SK-N-SH (cell line): ENCODE data around the gene PLB1. TPM values are rescaled to one million over a fixed set of nuclear protein-coding genes. Genes with fewer than 3 reads are reported as not detected.

ENCODE experiments used
- CTCF ChIA-PET: fragments of 300-600, 350-600 bp; formaldehyde crosslinking; extraction: SDS; loops from one replicate; lab custom pipeline; 2021; lab: Yijun Ruan, JAX
- POLR2A ChIA-PET: fragments of 350-600 bp; sonication (Branson Sonifier 250); formaldehyde crosslinking; extraction: SDS; loops from one replicate; lab custom pipeline; 2020; ENCODE audit warnings: antibody characterized with exemption, inconsistent platforms; lab: Yijun Ruan, JAX
- DNase-seq: peaks from one replicate; pipeline ENCODE4 v3.0.0; 2012
- H2AFZ ChIP-seq: fragments of 200-600 bp; sonication (generic); 2 replicates; pipeline ENCODE4 v1.8.1; 2016; ENCODE audit warnings: antibody characterized with exemption, mild to moderate bottlenecking, low read depth
- H3F3A ChIP-seq: fragments of 200-600 bp; sonication (generic); replicated peaks from 2 replicates; pipeline ENCODE3; 2016; ENCODE audit warnings: antibody characterized with exemption, mild to moderate bottlenecking; ENCODE audit not compliant: insufficient read depth
- H3K27ac ChIP-seq, 2 experiments: fragments of 200-500 bp in 1 of 2; fragments of 200-600 bp in 1 of 2; sonication (Bioruptor generic) in 1 of 2; sonication (generic), shearing (Covaris generic) in 1 of 2; 2 replicates each; pipeline versions ENCODE4 v1.5.1 to v1.6.1; 2014 to 2016; ENCODE audit warnings: low read depth in 2 of 2, inconsistent platforms in 1 of 2, low read length in 1 of 2, mild to moderate bottlenecking in 1 of 2, mixed read lengths in 1 of 2
- H3K27me3 ChIP-seq: fragments of 200-600 bp; sonication (generic), shearing (Covaris generic); 2 replicates; pipeline ENCODE4 v1.6.1; 2016; ENCODE audit warnings: mixed run types; ENCODE audit not compliant: insufficient read depth
- H3K36me3 ChIP-seq, 2 experiments: fragments of 200-500 bp in 1 of 2; fragments of 200-600 bp in 1 of 2; sonication (Bioruptor generic) in 1 of 2; sonication (generic) in 1 of 2; replicated peaks in 1 of 2; 2 replicates each; pipeline versions ENCODE3 to v1.5.1; 2014 to 2016; ENCODE audit warnings: low read length in 1 of 2, mild to moderate bottlenecking in 1 of 2; ENCODE audit not compliant: insufficient read depth in 2 of 2, control insufficient read depth in 1 of 2
- H3K4me1 ChIP-seq, 2 experiments: fragments of 200-500 bp in 1 of 2; fragments of 200-600 bp in 1 of 2; sonication (Bioruptor generic) in 1 of 2; sonication (generic), shearing (Covaris generic) in 1 of 2; 2 replicates each; pipeline versions ENCODE4 v1.5.1 to v1.6.1; 2014 to 2016; ENCODE audit warnings: low read depth in 1 of 2, low read length in 1 of 2, mixed run types in 1 of 2; ENCODE audit not compliant: insufficient read depth in 2 of 2, control insufficient read depth in 1 of 2
- H3K4me2 ChIP-seq: fragments of 200-600 bp; sonication (generic), shearing (Covaris generic); 2 replicates; pipeline ENCODE4 v1.6.1; 2017; ENCODE audit warnings: mixed run types
- H3K4me3 ChIP-seq, 2 experiments: fragments of 200-500 bp in 1 of 2; fragments of 200-600 bp in 1 of 2; sonication (Bioruptor generic) in 1 of 2; sonication (generic), shearing (Covaris generic) in 1 of 2; 2 replicates each; pipeline versions ENCODE4 v1.5.1 to v1.8.1; 2014 to 2016; ENCODE audit warnings: low read depth in 2 of 2, inconsistent platforms in 1 of 2, low read length in 1 of 2, mild to moderate bottlenecking in 1 of 2, mixed read lengths in 1 of 2, moderate library complexity in 1 of 2
- H3K79me2 ChIP-seq: fragments of 200-600 bp; sonication (generic); 2 replicates; pipeline ENCODE4 v1.8.1; 2017; ENCODE audit warnings: mild to moderate bottlenecking; ENCODE audit not compliant: insufficient read depth
- H3K9ac ChIP-seq: fragments of 200-600 bp; sonication (generic); 2 replicates; pipeline ENCODE4 v1.6.1; 2017; ENCODE audit warnings: mixed run types
- H3K9me2 ChIP-seq: fragments of 200-600 bp; sonication (generic); 2 replicates; pipeline ENCODE4 v1.6.1; 2017; ENCODE audit warnings: mixed run types
- H3K9me3 ChIP-seq: fragments of 200-600 bp; sonication (generic); 2 replicates; pipeline ENCODE4 v1.6.1; 2017; ENCODE audit warnings: mixed run types, mild to moderate bottlenecking, moderate library complexity
- H4K20me1 ChIP-seq: fragments of 200-600 bp; sonication (generic); 2 replicates; pipeline ENCODE4 v1.6.1; 2017; ENCODE audit warnings: mild to moderate bottlenecking, mixed run types; ENCODE audit not compliant: insufficient read depth
- EZH2phosphoT487 ChIP-seq: fragments of 200-600 bp; sonication (generic); IDR thresholded peaks from 2 replicates; pipeline ENCODE4 v1.6.1; 2017; ENCODE audit warnings: low read depth, mixed run types, mild to moderate bottlenecking, antibody characterized with exemption, moderate library complexity, borderline replicate concordance
- FOSL2 ChIP-seq: IDR thresholded peaks from 2 replicates; pipeline ENCODE4 v1.4.0; 2012; ENCODE audit warnings: low read depth, mild to moderate bottlenecking, moderate library complexity, borderline replicate concordance
- FOXM1 ChIP-seq: IDR thresholded peaks from 2 replicates; pipeline ENCODE4 v1.4.0; 2012; ENCODE audit warnings: low read depth, mild to moderate bottlenecking
- GABPA ChIP-seq: IDR thresholded peaks from 2 replicates; pipeline ENCODE4 v1.4.0; 2012; ENCODE audit warnings: low read depth, mild to moderate bottlenecking
- GATA2 ChIP-seq: sonication (generic); formaldehyde crosslinking; IDR thresholded peaks from 2 replicates; pipeline ENCODE4 v1.5.0; 2020; ENCODE audit warnings: mild to moderate bottlenecking, missing genetic modification reagents
- NFIC ChIP-seq: IDR thresholded peaks from 2 replicates; pipeline ENCODE4 v1.4.0; 2012; ENCODE audit warnings: borderline replicate concordance
- NRF1 ChIP-seq: IDR thresholded peaks from 2 replicates; pipeline ENCODE4 v1.6.1; 2012; ENCODE audit warnings: low read depth, mild to moderate bottlenecking, low read length
- POLR2AphosphoS5 ChIP-seq: IDR thresholded peaks from 2 replicates; pipeline ENCODE4 v1.6.1; 2012; ENCODE audit warnings: low read depth, low read length
- RFX5 ChIP-seq: IDR thresholded peaks from 2 replicates; pipeline ENCODE4 v1.6.1; 2012; ENCODE audit warnings: mild to moderate bottlenecking, improper control_type of control experiment, low read length
- SIN3A ChIP-seq: IDR thresholded peaks from 2 replicates; pipeline ENCODE4 v1.6.1; 2012; ENCODE audit warnings: low read depth, mild to moderate bottlenecking, low read length, moderate library complexity, borderline replicate concordance
- TCF12 ChIP-seq: IDR thresholded peaks from 2 replicates; pipeline ENCODE4 v1.4.0; 2012
- YY1 ChIP-seq: IDR thresholded peaks from 2 replicates; pipeline ENCODE4 v1.4.0; 2012; ENCODE audit warnings: low read depth, mild to moderate bottlenecking
- WGBS: methylation state at CpG from one replicate; pipeline ENCODE4 v1.1.6; 2017; ENCODE audit warnings: low lambda C conversion rate; 5-methylcytosine and 5-hydroxymethylcytosine counted together
- polyA plus RNA-seq, 3 experiments: library from polyadenylated mRNA; depleted of rRNA; stranded (reverse); fragments of >200 nt; gene quantifications; 2 replicates each; pipeline ENCODE4 v1.2.3, GENCODE V29; 2012
- TF ChIP-seq, protein P1 (sequence below): IDR thresholded peaks from 2 replicates; pipeline ENCODE4 v1.6.1; 2012; ENCODE audit warnings: mild to moderate bottlenecking, low read depth, low read length, moderate library complexity
- TF ChIP-seq, protein P2 (sequence below): IDR thresholded peaks from 2 replicates; pipeline ENCODE4 v1.4.0; 2012; ENCODE audit warnings: low read depth, borderline replicate concordance
- TF ChIP-seq, protein P3 (sequence below): fragments of 150-350 bp; IDR thresholded peaks from 2 replicates; pipeline ENCODE4 v1.6.1; 2016; ENCODE audit warnings: mild to moderate bottlenecking, low read depth, low read length
- TF ChIP-seq, protein P4 (sequence below): IDR thresholded peaks from 2 replicates; pipeline ENCODE4 v1.4.0; 2012; ENCODE audit warnings: low read depth
- TF ChIP-seq, protein P5 (sequence below): IDR thresholded peaks from 2 replicates; pipeline ENCODE4; 2012
- TF ChIP-seq, protein P6 (sequence below): fragments of 150-350 bp; IDR thresholded peaks from 2 replicates; pipeline ENCODE4 v1.6.1; 2017; ENCODE audit warnings: antibody characterized with exemption, low read length, low read depth, borderline replicate concordance

The PLB1 gene
- polyA plus RNA-seq, 1 of the 3 experiments (the other 2 are of a cell fraction) = 0.10 TPM

DNA sequence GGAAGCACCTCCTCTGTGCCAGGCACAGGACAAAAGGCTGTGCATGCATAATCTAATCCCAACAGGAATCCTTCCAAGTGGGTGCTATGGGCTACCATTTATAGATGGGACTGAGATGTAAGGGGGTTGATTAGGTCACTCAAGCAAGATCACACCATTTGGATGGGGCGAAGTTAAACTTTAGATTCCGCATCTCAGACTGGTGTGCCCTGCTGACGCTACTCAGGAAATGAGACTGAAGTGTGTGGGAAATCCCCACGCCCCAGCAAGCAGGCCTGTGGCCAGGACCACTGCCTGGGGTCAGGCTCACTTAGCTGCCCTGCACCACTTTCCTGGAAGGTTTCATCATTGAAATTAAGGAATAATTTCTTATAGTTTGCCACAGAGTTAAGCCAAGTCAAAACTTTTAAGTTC lies 185.3 kb downstream of the PLB1 start:
- Histone ChIP-seq H3K9me3 (no peaks in the 10 kb centered on the region), H3K9me2 (no peaks in the 10 kb centered on the region), H3K36me3 (no peaks in the 10 kb centered on the region), H3K4me1 (peaks cover 3 to 17% of the 10 kb centered on the region in 2 experiments; a peak in 2 of 4 replicates), H3K9ac (no peak overlapping the region), H3K27ac (peak overlapping the region in 1 of 2 experiments; percentile 40; a peak in 2 of 4 replicates), H2AFZ (peak overlapping the region; percentile 69; the same call in 1 of the 2 replicates), H3K4me2 (peak overlapping the region; percentile 1; the same call in 1 of the 2 replicates), H4K20me1 (no peaks in the 10 kb centered on the region), H3K4me3 (no peak overlapping the region), H3K27me3 (no peaks in the 10 kb centered on the region), H3K79me2 (no peaks in the 10 kb centered on the region), H3F3A (no peaks in the 10 kb centered on the region)
- WGBS = 40% methylated on average over 4 of the region's 4 CpGs
- DNase-seq = no peak
- TF ChIP-seq TCF12 = no peak
- TF ChIP-seq, protein P1, sequence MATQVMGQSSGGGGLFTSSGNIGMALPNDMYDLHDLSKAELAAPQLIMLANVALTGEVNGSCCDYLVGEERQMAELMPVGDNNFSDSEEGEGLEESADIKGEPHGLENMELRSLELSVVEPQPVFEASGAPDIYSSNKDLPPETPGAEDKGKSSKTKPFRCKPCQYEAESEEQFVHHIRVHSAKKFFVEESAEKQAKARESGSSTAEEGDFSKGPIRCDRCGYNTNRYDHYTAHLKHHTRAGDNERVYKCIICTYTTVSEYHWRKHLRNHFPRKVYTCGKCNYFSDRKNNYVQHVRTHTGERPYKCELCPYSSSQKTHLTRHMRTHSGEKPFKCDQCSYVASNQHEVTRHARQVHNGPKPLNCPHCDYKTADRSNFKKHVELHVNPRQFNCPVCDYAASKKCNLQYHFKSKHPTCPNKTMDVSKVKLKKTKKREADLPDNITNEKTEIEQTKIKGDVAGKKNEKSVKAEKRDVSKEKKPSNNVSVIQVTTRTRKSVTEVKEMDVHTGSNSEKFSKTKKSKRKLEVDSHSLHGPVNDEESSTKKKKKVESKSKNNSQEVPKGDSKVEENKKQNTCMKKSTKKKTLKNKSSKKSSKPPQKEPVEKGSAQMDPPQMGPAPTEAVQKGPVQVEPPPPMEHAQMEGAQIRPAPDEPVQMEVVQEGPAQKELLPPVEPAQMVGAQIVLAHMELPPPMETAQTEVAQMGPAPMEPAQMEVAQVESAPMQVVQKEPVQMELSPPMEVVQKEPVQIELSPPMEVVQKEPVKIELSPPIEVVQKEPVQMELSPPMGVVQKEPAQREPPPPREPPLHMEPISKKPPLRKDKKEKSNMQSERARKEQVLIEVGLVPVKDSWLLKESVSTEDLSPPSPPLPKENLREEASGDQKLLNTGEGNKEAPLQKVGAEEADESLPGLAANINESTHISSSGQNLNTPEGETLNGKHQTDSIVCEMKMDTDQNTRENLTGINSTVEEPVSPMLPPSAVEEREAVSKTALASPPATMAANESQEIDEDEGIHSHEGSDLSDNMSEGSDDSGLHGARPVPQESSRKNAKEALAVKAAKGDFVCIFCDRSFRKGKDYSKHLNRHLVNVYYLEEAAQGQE = no peak
- no peak for TF ChIP-seq GABPA
- no peak for TF ChIP-seq RFX5
- no peak for TF ChIP-seq YY1
- TF ChIP-seq FOSL2 = no peak
- TF ChIP-seq GATA2 (CRISPR knock-in tag) = no peak
- TF ChIP-seq, protein P2, sequence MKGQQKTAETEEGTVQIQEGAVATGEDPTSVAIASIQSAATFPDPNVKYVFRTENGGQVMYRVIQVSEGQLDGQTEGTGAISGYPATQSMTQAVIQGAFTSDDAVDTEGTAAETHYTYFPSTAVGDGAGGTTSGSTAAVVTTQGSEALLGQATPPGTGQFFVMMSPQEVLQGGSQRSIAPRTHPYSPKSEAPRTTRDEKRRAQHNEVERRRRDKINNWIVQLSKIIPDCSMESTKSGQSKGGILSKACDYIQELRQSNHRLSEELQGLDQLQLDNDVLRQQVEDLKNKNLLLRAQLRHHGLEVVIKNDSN = no peak
- TF ChIP-seq NRF1 = no peak
- TF ChIP-seq, protein P3, sequence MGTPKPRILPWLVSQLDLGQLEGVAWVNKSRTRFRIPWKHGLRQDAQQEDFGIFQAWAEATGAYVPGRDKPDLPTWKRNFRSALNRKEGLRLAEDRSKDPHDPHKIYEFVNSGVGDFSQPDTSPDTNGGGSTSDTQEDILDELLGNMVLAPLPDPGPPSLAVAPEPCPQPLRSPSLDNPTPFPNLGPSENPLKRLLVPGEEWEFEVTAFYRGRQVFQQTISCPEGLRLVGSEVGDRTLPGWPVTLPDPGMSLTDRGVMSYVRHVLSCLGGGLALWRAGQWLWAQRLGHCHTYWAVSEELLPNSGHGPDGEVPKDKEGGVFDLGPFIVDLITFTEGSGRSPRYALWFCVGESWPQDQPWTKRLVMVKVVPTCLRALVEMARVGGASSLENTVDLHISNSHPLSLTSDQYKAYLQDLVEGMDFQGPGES = no peak
- ChIA-PET POLR2A (no interaction called here), CTCF (interaction anchor here (0.6 to 2.6 kb wide), 4 partner anchors 10 to 114 kb away, joined by 3 to 8 read pairs (median 6); no protein-coding TSS in a partner anchor)

DNA sequence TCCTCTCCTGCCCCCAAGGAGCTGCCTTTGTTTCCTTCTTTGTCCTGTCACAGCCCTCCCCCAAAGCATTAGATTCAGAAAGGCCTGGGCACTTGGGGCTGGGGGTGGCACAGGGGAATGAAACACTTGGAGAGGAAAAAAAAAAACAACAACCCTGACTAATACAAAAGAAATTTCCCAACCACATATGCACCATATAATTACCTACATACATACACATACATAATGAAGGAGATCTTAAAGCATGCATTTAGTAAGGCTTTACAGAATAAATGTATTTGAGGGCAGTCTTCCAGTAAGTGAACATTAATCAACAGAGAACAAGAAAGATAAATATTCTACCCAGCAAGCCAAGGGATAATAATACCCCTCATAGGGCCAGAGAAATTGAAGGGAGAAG lies 185.7 kb downstream of the PLB1 start:
- no peaks in the 10 kb centered on the region for H3K9me3 ChIP-seq
- H3F3A ChIP-seq = no peaks in the 10 kb centered on the region
- H3K4me3 ChIP-seq = no peak overlapping the region
- CTCF ChIA-PET = interaction anchor here (2.3 to 2.6 kb wide), 2 partner anchors 88 to 115 kb away, joined by 8 read pairs; no protein-coding TSS in a partner anchor
- H2AFZ ChIP-seq = peak overlapping the region; percentile 69; the same call in 1 of the 2 replicates
- no peaks in the 10 kb centered on the region for H4K20me1 ChIP-seq
- no peaks in the 10 kb centered on the region for H3K36me3 ChIP-seq
- H3K79me2 ChIP-seq = no peaks in the 10 kb centered on the region
- no peak for DNase-seq
- no peaks in the 10 kb centered on the region for H3K9me2 ChIP-seq
- peaks cover 3 to 17% of the 10 kb centered on the region in 2 experiments; a peak in 2 of 4 replicates for H3K4me1 ChIP-seq
- H3K27me3 ChIP-seq = no peaks in the 10 kb centered on the region
- peak overlapping the region; percentile 1; the same call in 1 of the 2 replicates for H3K4me2 ChIP-seq
- peak overlapping the region in 1 of 2 experiments; percentile 40; a peak in 2 of 4 replicates for H3K27ac ChIP-seq
- POLR2A ChIA-PET = no interaction called here
- H3K9ac ChIP-seq = no peak overlapping the region
- TF ChIP-seq, protein P4, sequence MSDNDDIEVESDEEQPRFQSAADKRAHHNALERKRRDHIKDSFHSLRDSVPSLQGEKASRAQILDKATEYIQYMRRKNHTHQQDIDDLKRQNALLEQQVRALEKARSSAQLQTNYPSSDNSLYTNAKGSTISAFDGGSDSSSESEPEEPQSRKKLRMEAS = no peak
- TF ChIP-seq FOXM1 (no peak), NRF1 (no peak), POLR2AphosphoS5 (no peak), RFX5 (no peak), SIN3A (no peak), EZH2phosphoT487 (no peak), NFIC (no peak)
- TF ChIP-seq, protein P5, sequence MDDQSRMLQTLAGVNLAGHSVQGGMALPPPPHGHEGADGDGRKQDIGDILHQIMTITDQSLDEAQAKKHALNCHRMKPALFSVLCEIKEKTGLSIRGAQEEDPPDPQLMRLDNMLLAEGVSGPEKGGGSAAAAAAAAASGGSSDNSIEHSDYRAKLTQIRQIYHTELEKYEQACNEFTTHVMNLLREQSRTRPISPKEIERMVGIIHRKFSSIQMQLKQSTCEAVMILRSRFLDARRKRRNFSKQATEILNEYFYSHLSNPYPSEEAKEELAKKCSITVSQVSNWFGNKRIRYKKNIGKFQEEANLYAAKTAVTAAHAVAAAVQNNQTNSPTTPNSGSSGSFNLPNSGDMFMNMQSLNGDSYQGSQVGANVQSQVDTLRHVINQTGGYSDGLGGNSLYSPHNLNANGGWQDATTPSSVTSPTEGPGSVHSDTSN = no peak
- TF ChIP-seq, protein P6, sequence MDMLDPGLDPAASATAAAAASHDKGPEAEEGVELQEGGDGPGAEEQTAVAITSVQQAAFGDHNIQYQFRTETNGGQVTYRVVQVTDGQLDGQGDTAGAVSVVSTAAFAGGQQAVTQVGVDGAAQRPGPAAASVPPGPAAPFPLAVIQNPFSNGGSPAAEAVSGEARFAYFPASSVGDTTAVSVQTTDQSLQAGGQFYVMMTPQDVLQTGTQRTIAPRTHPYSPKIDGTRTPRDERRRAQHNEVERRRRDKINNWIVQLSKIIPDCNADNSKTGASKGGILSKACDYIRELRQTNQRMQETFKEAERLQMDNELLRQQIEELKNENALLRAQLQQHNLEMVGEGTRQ = no peak
